Lower leg skin (tissue), 3 donors: ENCODE results near the gene MAST4.

Source experiments
- POLR2A ChIP-seq, 2 donors: fragments of 450-650 bp; IDR thresholded peaks; one replicate each; pipeline ENCODE4 v1.6.1; 2016 to 2017; ENCODE audit warnings: antibody characterized with exemption in 2 of 2, mild to moderate bottlenecking in 1 of 2, moderate library complexity in 1 of 2
- TF ChIP-seq, protein P1 (sequence below), 3 donors: fragments of 450-650 bp; IDR thresholded peaks; one replicate each; pipeline ENCODE4 v1.5.1; 2016; ENCODE audit warnings: antibody characterized with exemption in 3 of 3, mild to moderate bottlenecking in 3 of 3, moderate library complexity in 2 of 3

DNA sequence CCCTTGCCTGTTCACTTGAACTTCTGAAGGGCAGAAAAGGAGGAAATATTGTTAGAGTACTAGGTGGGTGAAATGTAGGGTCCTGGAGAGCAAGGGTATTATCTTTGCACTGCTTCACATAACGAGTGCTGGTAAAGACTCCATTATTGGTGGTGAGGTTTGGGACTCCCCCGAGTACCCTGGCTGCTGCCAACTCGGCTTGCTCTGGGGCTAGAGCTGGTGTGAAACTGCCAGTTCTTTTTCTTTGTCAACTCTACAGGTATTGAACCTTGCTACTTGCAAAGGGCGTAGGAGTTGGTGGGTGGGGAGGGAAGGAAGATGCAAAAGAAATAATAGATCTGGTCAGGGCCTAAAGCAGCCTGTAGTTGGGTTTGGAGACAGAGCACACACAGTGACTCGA lies 16.0 kb downstream of the MAST4 start:
- TF ChIP-seq, protein P1, sequence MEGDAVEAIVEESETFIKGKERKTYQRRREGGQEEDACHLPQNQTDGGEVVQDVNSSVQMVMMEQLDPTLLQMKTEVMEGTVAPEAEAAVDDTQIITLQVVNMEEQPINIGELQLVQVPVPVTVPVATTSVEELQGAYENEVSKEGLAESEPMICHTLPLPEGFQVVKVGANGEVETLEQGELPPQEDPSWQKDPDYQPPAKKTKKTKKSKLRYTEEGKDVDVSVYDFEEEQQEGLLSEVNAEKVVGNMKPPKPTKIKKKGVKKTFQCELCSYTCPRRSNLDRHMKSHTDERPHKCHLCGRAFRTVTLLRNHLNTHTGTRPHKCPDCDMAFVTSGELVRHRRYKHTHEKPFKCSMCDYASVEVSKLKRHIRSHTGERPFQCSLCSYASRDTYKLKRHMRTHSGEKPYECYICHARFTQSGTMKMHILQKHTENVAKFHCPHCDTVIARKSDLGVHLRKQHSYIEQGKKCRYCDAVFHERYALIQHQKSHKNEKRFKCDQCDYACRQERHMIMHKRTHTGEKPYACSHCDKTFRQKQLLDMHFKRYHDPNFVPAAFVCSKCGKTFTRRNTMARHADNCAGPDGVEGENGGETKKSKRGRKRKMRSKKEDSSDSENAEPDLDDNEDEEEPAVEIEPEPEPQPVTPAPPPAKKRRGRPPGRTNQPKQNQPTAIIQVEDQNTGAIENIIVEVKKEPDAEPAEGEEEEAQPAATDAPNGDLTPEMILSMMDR (IDR thresholded peaks at IDR 0.05), result no peak
- no peak for TF ChIP-seq POLR2A (IDR thresholded peaks at IDR 0.05)
